ENCODE measurements around the gene UGT1A7.

DNA sequence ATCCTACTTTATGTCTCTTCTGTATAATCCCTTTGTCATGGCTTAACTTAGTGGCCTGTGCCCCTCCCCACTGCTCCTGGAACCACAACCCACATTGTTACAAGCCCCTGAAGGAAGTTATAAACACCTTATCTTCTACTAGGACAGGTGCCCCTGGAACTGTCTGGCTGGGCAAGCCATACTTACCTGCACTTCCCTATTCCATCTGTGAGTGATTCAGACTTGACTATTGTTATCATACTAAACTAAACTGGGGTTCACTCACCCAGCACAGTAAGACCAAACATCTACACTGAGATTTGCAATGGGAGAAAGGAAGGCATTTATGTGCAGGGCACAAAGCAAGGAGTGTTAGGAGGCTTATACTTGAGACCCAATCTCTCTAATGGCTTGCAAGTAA is 7.3 kb downstream of the UGT1A7 start:
- TF ChIP-seq CTCF (conservative IDR thresholded peaks at IDR 0.05; ENCODE audit: low read length), result no peak
- no peak for TF ChIP-seq EZH2phosphoT487 (IDR thresholded peaks at IDR 0.05; ENCODE audit: borderline replicate concordance)

Measured in Loucy (cell line).